GM12801 (cell line): ENCODE measurements around the gene THYN1.

ENCODE experiments used
- CTCF ChIP-seq: IDR thresholded peaks from one replicate; pipeline ENCODE4 v1.5.1; 2011; ENCODE audit warnings: control low read depth; ENCODE audit not compliant: insufficient read length; ENCODE audit errors: extremely low read depth

THYN1 gene

GRCh38 chr11:134253188-134253993 is at the start of gene THYN1, which contains the start of gene ACAD8:
TSS of gene THYN1 (minus strand) at chr11:134253352. CDS start at chr11:134252882, 470 bp downstream.
TSS of gene ACAD8 (plus strand) at chr11:134253568. CDS start at chr11:134253601, 33 bp downstream.
- no peak for TF ChIP-seq CTCF

- no peak for TF ChIP-seq CTCF
Observed at GRCh38 chr11:134294664-134295063, 41.5 kb upstream of the THYN1 start.

- TF ChIP-seq CTCF, result no peak
Observed at GRCh38 chr11:134293119-134294113, 40.3 kb upstream of the THYN1 start.

- TF ChIP-seq CTCF, result no peak
Observed at GRCh38 chr11:134292661-134293060, 39.5 kb upstream of the THYN1 start.

- TF ChIP-seq CTCF, result no peak
Observed at GRCh38 chr11:134291196-134291595, 38.0 kb upstream of the THYN1 start.

GRCh38 chr11:134290646-134291045 is 37.5 kb upstream of the THYN1 start:
- TF ChIP-seq CTCF, result no peak

GRCh38 chr11:134289789-134290188 is 36.6 kb upstream of the THYN1 start:
- no peak for TF ChIP-seq CTCF
